Ovary (tissue), 9 donors: Measurements from ENCODE around the gene RPAP2. TPM values are rescaled to one million over a fixed set of nuclear protein-coding genes. Genes with fewer than 3 reads are reported as not detected.

Experiments
- DNase-seq, 5 donors: peaks; one replicate each; pipeline ENCODE4 v3.0.0-alpha.2; 2019 to 2020
- H3K27ac ChIP-seq, 2 donors: fragments of 200-600 bp; one replicate each; pipeline versions ENCODE4 v1.5.1 to v1.8.0; 2019 to 2022
- H3K27me3 ChIP-seq: fragments of 200-600 bp; one replicate; pipeline ENCODE4 v1.8.0; 2022
- H3K36me3 ChIP-seq: fragments of 200-600 bp; sonication (generic); one replicate; pipeline ENCODE4 v1.5.1; 2019
- H3K4me1 ChIP-seq: one replicate; pipeline ENCODE4 v1.8.1; 2013; ENCODE audit warnings: mild to moderate bottlenecking, moderate library complexity; ENCODE audit not compliant: insufficient read depth
- H3K4me3 ChIP-seq: fragments of 200-600 bp; sonication (generic); one replicate; pipeline ENCODE4 v1.5.1; 2017
- H3K9me3 ChIP-seq, 2 donors: fragments of 200-600 bp in 1 of 2; sonication (generic) in 1 of 2; one replicate each; pipeline versions ENCODE4 v1.5.1 to v1.8.1; 2013 to 2019; ENCODE audit warnings: mild to moderate bottlenecking in 1 of 2, moderate library complexity in 1 of 2
- EP300 ChIP-seq: sonication (generic); formaldehyde crosslinking; IDR thresholded peaks from one replicate; pipeline ENCODE4 v1.6.1; 2017; ENCODE audit warnings: antibody characterized with exemption
- POLR2A ChIP-seq: fragments of 450-650 bp; IDR thresholded peaks from one replicate; pipeline ENCODE4 v1.6.1; 2017; ENCODE audit warnings: antibody characterized with exemption, mild to moderate bottlenecking, moderate library complexity
- WGBS, 3 donors: extraction: QIAGEN DNeasy Blood & Tissue Kit in 1 of 3; methylation state at CpG; one replicate each; pipeline versions ENCODE4 v1.1.5 to v1.1.7; 2013 to 2017; 5-methylcytosine and 5-hydroxymethylcytosine counted together
- intact Hi-C, 4 donors: fragments of 100-400 bp; cut with DNase I; formaldehyde crosslinking; loops; one replicate each; pipeline versions ENCODE4 v1.11.0 to v1.15.1; 2022 to 2023
- polyA plus RNA-seq, 2 donors: library from polyadenylated mRNA; stranded (reverse); fragments of 200-250 nt in 1 of 2; fragments of 350-450 nt in 1 of 2; fragmentation: Illumina TruSeq in 1 of 2; extraction: RNeasy Lipid Tissue Mini Kit (QIAGEN cat#74804) in 1 of 2; gene quantifications; one replicate each; pipeline ENCODE4 v1.2.3, GENCODE V29; 2013 to 2014
- total RNA-seq, 7 donors: library from RNA; depleted of rRNA in 2 of 7; stranded (reverse); fragments of >200 nt in 2 of 7; fragmentation: NEBNext Ultra II Directional in 3 of 7; extraction: Animal tissue kit (Norgen Biotek cat#: 25700) in 3 of 7; gene quantifications; one replicate each; pipeline versions ENCODE4 v1.1.0 to v1.2.4, GENCODE V29; 2016 to 2023
- TF ChIP-seq, protein P1 (sequence below), 3 donors: fragments of 450-650 bp in 2 of 3; fragments of 200-600 bp in 1 of 3; IDR thresholded peaks; one replicate each; pipeline versions ENCODE4 v1.5.1 to v1.8.0; 2016 to 2022; ENCODE audit warnings: antibody characterized with exemption in 3 of 3, mild to moderate bottlenecking in 1 of 3
- donor health status: DM: no; HTN: no; CAD: no; lungs with moderate emphysema.
- donor health status: DM: no; HTN: no; CAD: no.
- donor health status: Bipolar disorder and iron deficiency.
- donor health status: DM: yes; HTN: yes; CAD: no.
- donor health status: DM: no; HTN: no; CAD: no.
- donor health status: DM: yes; HTN: yes; CAD: no.

Gene RPAP2
- total and polyA plus RNA-seq, 9 donors, result 6.3 to 46.4 (median 31.1) TPM

- WGBS, 3 donors, result 84 to 89% (median 86%) methylated on average over 5 of the region's 5 CpGs
- no peaks in the 10 kb centered on the region for H3K4me1 ChIP-seq
- no peak for DNase-seq
- no peak overlapping the region for H3K4me3 ChIP-seq
- no peaks in the 10 kb centered on the region for H3K36me3 ChIP-seq
- no peaks in the 10 kb centered on the region for H3K9me3 ChIP-seq
- TF ChIP-seq POLR2A, result no peak
- TF ChIP-seq, protein P1, sequence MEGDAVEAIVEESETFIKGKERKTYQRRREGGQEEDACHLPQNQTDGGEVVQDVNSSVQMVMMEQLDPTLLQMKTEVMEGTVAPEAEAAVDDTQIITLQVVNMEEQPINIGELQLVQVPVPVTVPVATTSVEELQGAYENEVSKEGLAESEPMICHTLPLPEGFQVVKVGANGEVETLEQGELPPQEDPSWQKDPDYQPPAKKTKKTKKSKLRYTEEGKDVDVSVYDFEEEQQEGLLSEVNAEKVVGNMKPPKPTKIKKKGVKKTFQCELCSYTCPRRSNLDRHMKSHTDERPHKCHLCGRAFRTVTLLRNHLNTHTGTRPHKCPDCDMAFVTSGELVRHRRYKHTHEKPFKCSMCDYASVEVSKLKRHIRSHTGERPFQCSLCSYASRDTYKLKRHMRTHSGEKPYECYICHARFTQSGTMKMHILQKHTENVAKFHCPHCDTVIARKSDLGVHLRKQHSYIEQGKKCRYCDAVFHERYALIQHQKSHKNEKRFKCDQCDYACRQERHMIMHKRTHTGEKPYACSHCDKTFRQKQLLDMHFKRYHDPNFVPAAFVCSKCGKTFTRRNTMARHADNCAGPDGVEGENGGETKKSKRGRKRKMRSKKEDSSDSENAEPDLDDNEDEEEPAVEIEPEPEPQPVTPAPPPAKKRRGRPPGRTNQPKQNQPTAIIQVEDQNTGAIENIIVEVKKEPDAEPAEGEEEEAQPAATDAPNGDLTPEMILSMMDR (IDR thresholded peaks at IDR 0.05), result no peak
- no peak for TF ChIP-seq EP300
- H3K27me3 ChIP-seq, result no peaks in the 10 kb centered on the region
- intact Hi-C loops, result no loop called here
- no peak overlapping the region for H3K27ac ChIP-seq
These were observed 143.5 kb downstream of the RPAP2 start for GRCh38 chr1:92442351-92442750.

DNA sequence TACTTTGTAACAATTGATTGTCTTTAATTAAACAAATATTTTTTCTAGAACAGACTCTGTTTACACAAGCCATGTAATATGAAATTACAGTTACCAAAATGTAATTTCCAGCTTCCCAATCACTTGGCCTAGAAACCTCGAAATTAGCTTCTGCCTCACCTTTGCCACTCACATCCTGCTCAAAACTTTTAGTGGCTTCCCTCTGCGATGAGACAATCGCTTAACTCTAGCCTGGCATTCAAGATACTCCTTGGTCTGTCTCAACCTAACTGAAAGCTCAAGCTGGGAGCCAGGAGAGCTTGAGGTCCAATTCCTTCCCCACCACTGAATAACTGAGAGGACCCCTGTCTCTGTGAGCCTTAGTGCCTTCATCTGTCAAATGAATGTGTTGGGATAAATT, 145.0 kb downstream of the RPAP2 start:
- Histone ChIP-seq H3K9me3 (no peaks in the 10 kb centered on the region), H3K27me3 (no peaks in the 10 kb centered on the region), H3K27ac (no peak overlapping the region), H3K4me1 (no peaks in the 10 kb centered on the region), H3K36me3 (no peaks in the 10 kb centered on the region), H3K4me3 (no peak overlapping the region)
- intact Hi-C loops, result no loop called here
- TF ChIP-seq, protein P1 (IDR thresholded peaks at IDR 0.05), result no peak
- TF ChIP-seq POLR2A (no peak), EP300 (no peak)
- no peak for DNase-seq
- 84 to 86% (median 85%) methylated on average over 3 of the region's 3 CpGs for WGBS, 3 donors

DNA sequence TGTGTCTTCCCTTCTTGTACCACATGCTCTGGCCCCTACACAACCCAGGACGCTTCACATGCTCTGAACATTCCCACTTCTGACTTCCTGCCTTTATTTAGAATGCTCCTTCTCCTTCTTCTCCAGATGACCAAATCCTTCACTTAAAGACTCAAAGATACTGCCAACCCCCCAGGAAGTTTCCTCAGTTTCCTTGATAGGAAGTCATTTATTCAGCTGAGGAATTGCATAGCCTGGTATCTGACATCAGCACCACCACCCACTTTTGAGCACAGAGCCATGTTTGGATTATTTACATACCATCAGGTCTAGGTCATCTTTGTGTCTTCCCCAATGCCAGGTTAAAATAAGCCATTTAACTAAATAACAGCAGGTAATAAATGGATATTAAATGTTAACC, 145.5 kb downstream of the RPAP2 start:
- Histone ChIP-seq H3K4me1 (no peaks in the 10 kb centered on the region), H3K36me3 (no peaks in the 10 kb centered on the region), H3K4me3 (no peak overlapping the region), H3K27me3 (no peaks in the 10 kb centered on the region), H3K9me3 (no peaks in the 10 kb centered on the region), H3K27ac (no peak overlapping the region)
- 58 to 77% (median 67%) methylated on average over 1 of the region's 1 CpG for WGBS, 3 donors
- TF ChIP-seq, protein P1 (IDR thresholded peaks at IDR 0.05), result no peak
- TF ChIP-seq EP300 (no peak), POLR2A (no peak)
- intact Hi-C loops, result no loop called here
- no peak for DNase-seq

GRCh38 chr1:92445865-92446264, 147.0 kb downstream of the RPAP2 start:
- DNase-seq, result no peak
- 91 to 96% (median 94%) methylated on average over 2 of the region's 2 CpGs for WGBS, 3 donors
- H3K4me3 ChIP-seq, result no peak overlapping the region
- no peaks in the 10 kb centered on the region for H3K27me3 ChIP-seq
- TF ChIP-seq POLR2A (no peak), EP300 (no peak)
- TF ChIP-seq, protein P1 (IDR thresholded peaks at IDR 0.05), result no peak
- no peak overlapping the region for H3K27ac ChIP-seq
- H3K4me1 ChIP-seq, result no peaks in the 10 kb centered on the region
- H3K9me3 ChIP-seq, result no peaks in the 10 kb centered on the region
- intact Hi-C loops, result no loop called here
- no peaks in the 10 kb centered on the region for H3K36me3 ChIP-seq

DNA sequence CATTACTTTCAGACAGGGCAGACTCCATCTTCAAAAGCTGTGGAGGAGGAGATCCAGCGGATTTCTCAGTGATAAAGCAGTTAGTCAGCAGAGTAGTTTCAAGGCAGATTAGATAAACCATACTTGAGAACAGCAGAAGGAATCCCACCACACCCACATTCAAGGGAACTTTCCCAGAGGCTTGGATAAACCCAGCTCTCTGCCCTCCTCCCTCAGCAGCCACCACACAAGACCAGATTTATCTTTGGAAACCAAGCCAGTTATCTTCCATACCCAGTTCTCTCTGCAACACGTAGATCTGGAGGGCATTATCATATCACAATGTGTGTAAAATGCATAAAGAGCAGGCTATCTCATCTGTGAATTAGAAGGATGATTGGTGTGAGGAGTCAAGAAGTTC, 147.7 kb downstream of the RPAP2 start:
- Histone ChIP-seq H3K27me3 (no peaks in the 10 kb centered on the region), H3K9me3 (no peaks in the 10 kb centered on the region), H3K4me3 (no peak overlapping the region), H3K27ac (no peak overlapping the region), H3K4me1 (no peaks in the 10 kb centered on the region), H3K36me3 (no peaks in the 10 kb centered on the region)
- 13 to 36% (median 26%) methylated on average over 2 of the region's 2 CpGs for WGBS, 3 donors
- DNase-seq, result no peak
- TF ChIP-seq, protein P1 (IDR thresholded peaks at IDR 0.05), result no peak
- TF ChIP-seq POLR2A, result no peak
- no peak for TF ChIP-seq EP300
- intact Hi-C loops, result no loop called here
